Mammary epithelial cell (primary cell): Measurements from ENCODE around the gene FSD2.

ENCODE experiments used
- EZH2 ChIP-seq: IDR thresholded peaks from 2 replicates; pipeline ENCODE4 v1.6.1; 2012; ENCODE audit warnings: low read length, inconsistent platforms, borderline replicate concordance
- TF ChIP-seq, protein P1 (sequence below), 2 donors: IDR thresholded peaks in 1 of 2; conservative IDR thresholded peaks in 1 of 2; 2 replicates each; pipeline ENCODE4 v1.5.1; 2011 to 2012; ENCODE audit warnings: inconsistent platforms in 2 of 2, low read length in 2 of 2, mild to moderate bottlenecking in 2 of 2, control low read depth in 1 of 2, low read depth in 1 of 2; ENCODE audit not compliant: insufficient read depth in 1 of 2; ENCODE audit errors: extremely low read depth in 1 of 2

DNA sequence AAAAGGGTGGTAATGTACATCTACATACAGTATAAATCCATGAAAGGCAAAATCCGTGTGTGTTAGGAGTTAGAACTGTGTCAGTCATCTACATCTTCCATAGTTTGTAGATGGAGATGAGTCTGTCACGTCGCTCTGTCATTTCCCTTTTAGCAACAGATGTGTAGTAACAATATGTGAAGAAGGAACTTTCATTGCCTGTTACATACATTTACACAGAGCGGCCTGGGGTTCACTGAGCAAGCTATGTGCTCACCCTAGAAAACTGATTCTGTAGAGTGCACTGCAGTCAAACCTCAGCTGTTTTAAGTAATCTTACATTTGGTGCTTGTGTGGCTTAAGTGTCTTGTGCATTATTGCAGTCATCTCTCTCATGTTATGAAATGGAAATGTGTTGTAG, 54.6 kb downstream of the FSD2 start:
- TF ChIP-seq, protein P1, sequence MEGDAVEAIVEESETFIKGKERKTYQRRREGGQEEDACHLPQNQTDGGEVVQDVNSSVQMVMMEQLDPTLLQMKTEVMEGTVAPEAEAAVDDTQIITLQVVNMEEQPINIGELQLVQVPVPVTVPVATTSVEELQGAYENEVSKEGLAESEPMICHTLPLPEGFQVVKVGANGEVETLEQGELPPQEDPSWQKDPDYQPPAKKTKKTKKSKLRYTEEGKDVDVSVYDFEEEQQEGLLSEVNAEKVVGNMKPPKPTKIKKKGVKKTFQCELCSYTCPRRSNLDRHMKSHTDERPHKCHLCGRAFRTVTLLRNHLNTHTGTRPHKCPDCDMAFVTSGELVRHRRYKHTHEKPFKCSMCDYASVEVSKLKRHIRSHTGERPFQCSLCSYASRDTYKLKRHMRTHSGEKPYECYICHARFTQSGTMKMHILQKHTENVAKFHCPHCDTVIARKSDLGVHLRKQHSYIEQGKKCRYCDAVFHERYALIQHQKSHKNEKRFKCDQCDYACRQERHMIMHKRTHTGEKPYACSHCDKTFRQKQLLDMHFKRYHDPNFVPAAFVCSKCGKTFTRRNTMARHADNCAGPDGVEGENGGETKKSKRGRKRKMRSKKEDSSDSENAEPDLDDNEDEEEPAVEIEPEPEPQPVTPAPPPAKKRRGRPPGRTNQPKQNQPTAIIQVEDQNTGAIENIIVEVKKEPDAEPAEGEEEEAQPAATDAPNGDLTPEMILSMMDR (conservative IDR thresholded peaks at IDR 0.05 in 1 of 2, IDR thresholded peaks at IDR 0.05 in 1 of 2; ENCODE audit: extremely low read depth in 1 of 2, insufficient read depth in 1 of 2, low read depth in 1 of 2, low read length in 2 of 2) = no peak
- no peak for TF ChIP-seq EZH2
